HG03097 (cell line): ENCODE results near the gene RNF166.

Experiments used
- ATAC-seq: cut with Tn5 transposase; IDR thresholded peaks from one replicate; pipeline ENCODE4 v1.9.1; 2021; ENCODE audit not compliant: unreplicated experiment, low FRiP score

The RNF166 gene, protein sequence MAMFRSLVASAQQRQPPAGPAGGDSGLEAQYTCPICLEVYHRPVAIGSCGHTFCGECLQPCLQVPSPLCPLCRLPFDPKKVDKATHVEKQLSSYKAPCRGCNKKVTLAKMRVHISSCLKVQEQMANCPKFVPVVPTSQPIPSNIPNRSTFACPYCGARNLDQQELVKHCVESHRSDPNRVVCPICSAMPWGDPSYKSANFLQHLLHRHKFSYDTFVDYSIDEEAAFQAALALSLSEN

GRCh38 chr16:88706229-88706964 lies at the start of gene RNF166, which contains the start of gene CTU2:
TSS of gene RNF166 (minus strand) at chr16:88706408. CDS start at chr16:88706325, 83 bp downstream.
TSS of gene CTU2 (plus strand) at chr16:88706503. CDS start at chr16:88706531, 28 bp downstream.
- ATAC-seq = peak; percentile 63

- ATAC-seq = no peak
Observed at GRCh38 chr16:88754912-88755744, 48.9 kb upstream of the RNF166 start.

DNA sequence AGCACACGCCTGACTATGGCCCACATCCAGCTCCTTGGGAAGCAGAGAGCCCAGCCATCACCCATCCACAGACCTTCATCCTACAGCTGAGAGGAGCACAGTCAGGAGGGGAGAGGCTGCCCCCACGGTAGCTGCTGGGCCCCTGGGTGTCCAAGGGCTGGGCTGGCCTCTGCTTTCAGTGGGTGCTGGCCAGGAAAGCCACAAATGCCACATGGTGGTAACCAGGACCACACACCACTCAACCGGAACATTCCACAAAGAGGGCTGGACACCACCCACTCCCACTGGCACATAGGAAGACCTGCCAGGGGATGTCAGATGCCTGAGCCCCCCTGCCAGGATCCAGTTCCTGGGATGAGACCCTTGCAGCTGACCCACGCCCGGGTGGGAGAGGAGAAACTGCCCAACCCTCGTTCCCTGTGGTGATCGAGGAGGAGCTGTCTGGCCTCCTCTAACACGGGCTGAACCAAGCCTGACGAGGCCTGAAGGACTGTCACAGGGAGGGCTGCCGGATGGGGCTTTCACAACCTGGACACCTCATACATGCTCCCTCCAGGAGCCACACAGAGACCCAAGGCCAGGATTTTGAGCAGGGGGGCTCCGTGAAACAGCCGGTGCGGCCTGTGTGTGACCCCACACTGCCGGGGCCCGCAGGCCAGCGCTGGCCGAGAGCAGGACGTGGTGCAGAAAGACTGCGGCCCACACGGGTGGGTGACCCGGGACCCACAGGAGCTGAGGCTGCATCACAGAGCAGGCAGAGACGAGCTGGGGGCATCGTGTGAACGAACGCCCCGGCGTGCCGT lies 48.1 kb upstream of the RNF166 start:
- no peak for ATAC-seq

DNA sequence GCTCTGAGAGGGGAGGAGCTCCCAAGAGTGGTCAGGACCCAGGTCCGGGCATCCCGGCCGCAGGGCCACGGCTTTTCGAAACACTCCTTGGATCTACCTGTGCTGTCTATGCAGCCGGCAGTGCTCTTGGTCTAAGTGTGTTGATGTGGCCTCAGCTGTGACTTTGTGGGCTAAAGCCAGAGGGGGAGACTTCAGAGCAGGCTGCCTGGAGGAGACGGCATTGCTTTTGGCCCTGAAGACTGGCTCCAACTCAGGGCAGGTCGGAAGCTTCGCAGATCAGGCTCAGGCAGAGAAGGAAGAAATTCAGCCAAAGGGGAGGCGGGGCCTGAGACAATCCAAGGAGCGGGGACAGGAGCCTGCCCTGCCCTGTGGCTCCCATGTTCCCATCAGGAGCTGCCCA lies 47.4 kb upstream of the RNF166 start:
- no peak for ATAC-seq

GRCh38 chr16:88753191-88753590 lies 47.0 kb upstream of the RNF166 start:
- ATAC-seq = no peak

DNA sequence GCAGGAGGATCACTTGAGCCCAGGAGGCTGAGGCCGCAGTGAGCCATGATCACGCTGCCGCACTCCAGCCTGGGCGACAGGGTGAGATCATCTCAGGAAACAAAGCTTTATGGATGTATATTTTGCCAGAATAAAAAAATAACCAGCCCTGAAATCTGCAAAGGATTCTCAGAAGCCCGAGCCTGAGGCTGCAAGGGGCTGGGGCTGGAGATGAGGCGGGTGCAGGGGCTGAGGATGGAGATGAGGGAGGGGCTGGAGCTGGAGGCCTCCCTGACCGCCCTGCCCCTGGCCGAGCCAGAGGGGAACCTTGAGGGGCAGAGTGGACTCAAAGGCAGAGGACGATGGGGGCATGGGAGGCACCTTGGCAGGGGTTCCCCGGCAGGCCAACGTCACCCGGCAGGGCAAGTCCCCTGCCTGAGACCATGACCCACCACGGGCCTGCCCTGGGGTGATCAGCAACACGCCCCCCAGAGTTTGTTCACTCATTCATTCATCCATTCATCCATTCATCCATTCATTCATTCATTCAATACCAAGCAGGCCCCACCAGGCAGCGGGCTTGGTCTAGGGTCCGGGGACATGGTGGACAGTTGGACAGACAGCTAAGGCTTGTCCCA lies 46.3 kb upstream of the RNF166 start:
- no peak for ATAC-seq

GRCh38 chr16:88750854-88751253 lies 44.6 kb upstream of the RNF166 start:
- ATAC-seq = no peak

DNA sequence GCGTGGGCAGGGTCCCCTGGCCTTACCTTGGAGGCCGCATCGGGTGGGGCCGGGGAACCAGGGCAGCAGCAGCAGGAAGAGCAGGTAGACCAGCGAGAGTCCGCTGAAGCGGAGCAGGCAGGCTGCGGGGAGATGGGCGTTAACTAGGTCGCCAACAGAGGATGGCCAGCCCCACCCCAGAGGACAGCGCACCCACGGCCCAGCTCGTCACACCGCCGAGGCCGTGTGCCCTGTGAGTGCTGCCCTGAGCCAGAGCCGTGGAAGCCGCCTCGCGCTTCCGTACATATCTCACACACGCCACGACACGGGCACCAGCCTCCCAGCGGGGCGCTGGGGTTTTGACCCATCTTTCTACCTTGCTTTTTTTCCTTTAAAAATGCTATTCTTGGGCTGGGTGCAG lies 43.1 kb upstream of the RNF166 start:
- no peak for ATAC-seq

DNA sequence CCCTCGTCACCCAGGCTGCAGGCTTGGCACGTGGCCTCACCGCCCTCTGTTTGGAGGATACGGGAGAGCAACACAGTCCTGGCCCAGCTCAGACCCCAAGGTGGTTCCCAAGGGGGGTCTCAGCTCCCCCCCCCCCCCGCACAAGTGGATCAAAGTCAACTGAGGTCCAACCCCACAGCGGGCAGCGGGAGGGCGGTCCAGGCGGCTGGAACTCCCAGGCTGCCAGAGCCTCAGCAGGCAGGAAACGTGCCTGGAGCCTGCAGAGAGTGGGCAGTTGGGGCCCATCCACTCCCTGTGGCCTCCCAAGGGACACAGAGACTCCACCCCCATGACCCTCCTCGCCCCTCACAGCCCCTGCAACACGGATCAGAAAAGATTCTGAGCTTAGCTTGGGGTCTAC lies 42.2 kb upstream of the RNF166 start:
- no peak for ATAC-seq

GRCh38 chr16:88747588-88748301 lies 41.5 kb upstream of the RNF166 start:
- no peak for ATAC-seq

GRCh38 chr16:88746506-88746905 lies 40.3 kb upstream of the RNF166 start:
- no peak for ATAC-seq

DNA sequence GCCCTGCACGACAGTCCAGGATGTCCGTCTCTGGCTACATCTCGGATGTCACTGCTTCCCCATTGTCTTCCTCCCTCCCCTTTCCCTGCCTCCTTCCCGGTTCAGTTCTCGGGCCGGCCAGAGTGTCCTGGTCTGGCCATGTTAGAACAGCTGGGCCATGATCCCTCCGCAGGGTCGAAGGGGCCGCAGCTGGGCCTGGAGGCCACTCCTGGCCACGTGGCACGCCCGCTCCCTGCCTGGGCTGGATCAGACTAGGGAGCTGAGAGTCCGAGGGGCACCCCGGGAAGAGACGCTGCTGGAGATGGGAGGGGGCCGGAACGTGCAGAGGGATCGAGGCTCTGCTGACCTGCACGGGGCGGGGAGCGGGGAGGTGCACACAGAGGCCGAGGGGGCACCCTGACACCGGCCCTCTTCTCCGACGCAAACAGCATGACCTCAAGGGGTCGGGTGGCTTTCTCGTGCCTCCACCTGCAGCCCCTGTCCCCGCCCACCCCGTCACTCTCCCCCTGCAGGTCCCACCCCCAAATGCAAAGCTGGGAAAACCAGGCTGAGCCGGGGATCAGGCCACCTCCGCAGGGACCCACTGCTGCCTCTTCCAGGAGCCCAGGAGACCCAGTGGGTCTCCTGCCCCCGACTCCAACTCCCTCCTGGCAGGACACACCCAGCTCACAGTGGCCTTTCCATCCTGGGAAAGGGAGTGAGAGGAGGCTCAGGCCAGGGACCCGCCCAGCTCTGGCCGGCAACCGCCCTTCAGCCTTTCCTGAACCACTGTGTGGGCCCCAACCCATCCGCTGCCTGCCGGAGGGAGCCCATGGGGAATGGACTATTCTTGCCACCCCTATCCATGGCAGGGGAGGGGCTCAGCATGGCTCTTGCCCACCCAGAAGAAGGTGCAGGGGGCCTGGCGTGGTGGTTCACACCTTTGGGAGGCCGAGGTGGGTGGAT lies 38.6 kb upstream of the RNF166 start:
- ATAC-seq = no peak

GRCh38 chr16:88743693-88744576 lies 37.7 kb upstream of the RNF166 start:
- ATAC-seq = no peak

GRCh38 chr16:88742896-88743605 lies 36.8 kb upstream of the RNF166 start:
- ATAC-seq = no peak

GRCh38 chr16:88741368-88741767 lies 35.2 kb upstream of the RNF166 start:
- no peak for ATAC-seq

DNA sequence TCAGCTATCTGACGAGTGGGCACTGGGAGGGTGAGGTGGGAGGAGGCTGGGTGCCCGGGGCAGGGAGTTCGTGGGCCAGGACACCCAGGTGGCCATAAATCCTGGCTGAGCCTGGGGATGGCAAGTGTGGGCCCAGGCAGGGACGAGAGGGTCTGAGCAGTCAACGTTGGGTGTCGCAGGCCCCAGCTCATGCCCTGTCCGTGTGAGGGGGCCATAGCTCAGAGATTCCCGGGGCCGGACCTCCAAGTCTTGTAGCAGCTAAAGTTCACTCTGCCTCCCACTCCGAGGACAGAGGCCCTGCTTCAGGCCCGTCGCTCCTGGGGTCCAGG lies 34.5 kb upstream of the RNF166 start:
- ATAC-seq = no peak
